CD4-positive, alpha-beta T cell treated with Interferon alpha-2 for 1 hour (primary cell): ENCODE measurements around the gene HIGD1A.

Experiments used
- DNase-seq, 2 donors: peaks; one replicate each; pipeline ENCODE4 v3.0.0-alpha.2; 2020 to 2022

The HIGD1A gene

DNA sequence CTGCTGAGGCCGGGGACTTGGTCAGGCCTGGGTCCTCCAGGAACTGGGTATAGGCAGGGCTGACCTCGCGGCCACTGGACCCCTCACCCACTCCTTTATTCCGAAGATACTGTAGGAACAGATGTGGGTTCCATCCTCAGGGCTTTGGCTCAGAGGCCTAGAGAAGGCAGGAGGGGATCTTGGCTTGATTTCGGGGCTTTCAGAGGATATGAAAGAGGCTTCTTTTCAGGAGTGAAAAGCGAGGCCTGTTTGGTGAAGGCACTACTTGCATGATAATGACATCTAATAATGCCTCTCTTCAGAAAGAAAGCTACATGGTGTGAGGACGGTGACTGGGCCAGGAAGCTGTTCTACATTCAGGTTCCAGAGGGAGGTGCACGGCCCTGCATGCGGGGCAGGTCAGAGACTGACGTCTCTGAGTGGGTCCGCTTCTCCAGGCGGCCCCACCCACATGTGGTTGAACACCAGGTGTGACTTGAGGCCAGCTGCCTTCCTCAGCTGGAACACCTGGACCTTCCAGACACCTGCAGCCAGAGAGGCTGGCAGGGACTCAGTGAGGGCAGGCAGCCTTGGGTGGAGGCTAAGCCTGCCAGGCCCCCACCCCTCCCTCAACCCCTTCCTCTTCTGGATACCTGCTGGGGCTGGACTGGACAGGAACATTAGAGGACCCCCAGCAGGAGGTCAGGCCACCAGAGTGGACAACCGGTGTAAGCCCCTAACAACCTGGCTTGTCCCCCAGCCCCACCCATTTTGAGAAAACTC is 70.6 kb downstream of the HIGD1A start:
- no peak for DNase-seq
